Nephron progenitor cell (in vitro differentiated cells): ENCODE data around the gene FXR1.
A peak's percentile ranks its signal among the peaks of the same experiment; 100 is the strongest.

Experiments
- DNase-seq: peaks from one replicate; pipeline ENCODE4 v3.0.0; 2021
- H3K27ac Mint-ChIP-seq: 2 replicates; pipeline ENCODE4 v1.8.0; 2021; ENCODE audit warnings: mild to moderate bottlenecking, moderate library complexity, mixed read lengths
- H3K27me3 Mint-ChIP-seq: 2 replicates; pipeline ENCODE4 v1.8.0; 2021; ENCODE audit warnings: mild to moderate bottlenecking, low read depth, mixed read lengths; ENCODE audit not compliant: poor library complexity
- H3K36me3 Mint-ChIP-seq: 2 replicates; pipeline ENCODE4 v1.8.0; 2021; ENCODE audit warnings: low read depth, mixed read lengths
- H3K4me1 Mint-ChIP-seq: 2 replicates; pipeline ENCODE4 v1.8.0; 2021; ENCODE audit warnings: mixed read lengths
- H3K4me3 Mint-ChIP-seq: 2 replicates; pipeline ENCODE4 v1.8.0; 2021; ENCODE audit warnings: mild to moderate bottlenecking, moderate library complexity, mixed read lengths
- H3K9me3 Mint-ChIP-seq: 2 replicates; pipeline ENCODE4 v1.8.0; 2021; ENCODE audit warnings: mild to moderate bottlenecking, moderate library complexity, mixed read lengths
- CTCF ChIP-seq: fragments of 200-600 bp; sonication (generic); IDR thresholded peaks from 2 replicates; pipeline ENCODE4 v1.5.0; 2021; ENCODE audit warnings: antibody characterized with exemption

Gene FXR1

GRCh38 chr3:180926526-180926925 is 14.1 kb downstream of the FXR1 start:
- Mint-ChIP-seq H3K4me3 (no peak overlapping the region), H3K27me3 (no peaks in the 10 kb centered on the region)

GRCh38 chr3:180929376-180929775 is 16.9 kb downstream of the FXR1 start:
- H3K27ac Mint-ChIP-seq: no peak overlapping the region
- H3K4me3 Mint-ChIP-seq: no peak overlapping the region
- H3K27me3 Mint-ChIP-seq: no peaks in the 10 kb centered on the region
- DNase-seq: no peak
- peaks cover 44% of the 10 kb centered on the region for H3K9me3 Mint-ChIP-seq
- peaks cover 13% of the 10 kb centered on the region for H3K4me1 Mint-ChIP-seq
- TF ChIP-seq CTCF: no peak
- peaks cover 54% of the 10 kb centered on the region for H3K36me3 Mint-ChIP-seq

More at GRCh38 chr3:180926526-180926925, 14.1 kb downstream of the FXR1 start:
- Mint-ChIP-seq H3K4me1 (peaks cover 5% of the 10 kb centered on the region), H3K9me3 (peaks cover 65% of the 10 kb centered on the region), H3K36me3 (peaks cover 77% of the 10 kb centered on the region), H3K27ac (no peak overlapping the region)
- TF ChIP-seq CTCF: no peak
- DNase-seq: no peak

- Mint-ChIP-seq H3K4me1 (peaks cover 13% of the 10 kb centered on the region), H3K27me3 (no peaks in the 10 kb centered on the region), H3K36me3 (peaks cover 59% of the 10 kb centered on the region), H3K27ac (peak overlapping the region; percentile 5), H3K4me3 (no peak overlapping the region), H3K9me3 (peaks cover 38% of the 10 kb centered on the region)
- no peak for DNase-seq
- TF ChIP-seq CTCF: no peak
These were observed 18.1 kb downstream of the FXR1 start for GRCh38 chr3:180930526-180930925.

- Mint-ChIP-seq H3K27ac (no peak overlapping the region), H3K36me3 (peaks cover 54% of the 10 kb centered on the region)
These were observed 20.3 kb downstream of the FXR1 start for GRCh38 chr3:180932819-180933218.

GRCh38 chr3:180934638-180935037 is 22.2 kb downstream of the FXR1 start:
- H3K9me3 Mint-ChIP-seq: no peaks in the 10 kb centered on the region
- no peak for TF ChIP-seq CTCF
- no peak for DNase-seq
- no peak overlapping the region for H3K4me3 Mint-ChIP-seq
- H3K27me3 Mint-ChIP-seq: no peaks in the 10 kb centered on the region
- peaks cover 13% of the 10 kb centered on the region for H3K4me1 Mint-ChIP-seq
- H3K27ac Mint-ChIP-seq: no peak overlapping the region
- H3K36me3 Mint-ChIP-seq: peaks cover 50% of the 10 kb centered on the region

More at GRCh38 chr3:180932819-180933218, 20.3 kb downstream of the FXR1 start:
- TF ChIP-seq CTCF: no peak
- Mint-ChIP-seq H3K4me3 (no peak overlapping the region), H3K27me3 (no peaks in the 10 kb centered on the region), H3K4me1 (peaks cover 13% of the 10 kb centered on the region), H3K9me3 (peaks cover 18% of the 10 kb centered on the region)
- DNase-seq: no peak

- Mint-ChIP-seq H3K27me3 (no peaks in the 10 kb centered on the region), H3K36me3 (peaks cover 80% of the 10 kb centered on the region), H3K27ac (no peak overlapping the region), H3K4me1 (no peaks in the 10 kb centered on the region), H3K4me3 (no peak overlapping the region), H3K9me3 (no peaks in the 10 kb centered on the region)
- TF ChIP-seq CTCF: no peak
- DNase-seq: no peak
These were observed 28.4 kb downstream of the FXR1 start for GRCh38 chr3:180940826-180941225.
